Heart left ventricle (tissue), 16 donors: Measurements from ENCODE around the gene BCAS1. TPM values are rescaled to one million over a fixed set of nuclear protein-coding genes. Genes with fewer than 3 reads are reported as not detected.

ENCODE experiments used
- ATAC-seq, 4 donors: fragments of 200-7000 bp; cut with Tn5 transposase; one replicate each; pipeline ENCODE4 v1.9.1; 2020 to 2022; ENCODE audit warnings: moderate library complexity in 4 of 4, mild to moderate bottlenecking in 3 of 4, moderate number of reproducible peaks in 1 of 4
- DNase-seq, 5 donors: peaks; one replicate each; pipeline ENCODE4 v3.0.0-alpha.2; 2020
- H3K27ac ChIP-seq, 12 donors: fragments of 200-600 bp; sonication (generic) in 4 of 12; one replicate each; pipeline versions ENCODE4 v1.5.0 to v1.8.0; 2016 to 2022; ENCODE audit warnings: mild to moderate bottlenecking in 2 of 12
- H3K27me3 ChIP-seq, 9 donors: fragments of 200-600 bp; sonication (generic) in 2 of 9; one replicate each; pipeline versions ENCODE4 v1.5.1 to v1.8.0; 2016 to 2022; ENCODE audit warnings: mild to moderate bottlenecking in 3 of 9
- H3K36me3 ChIP-seq, 9 donors: fragments of 200-600 bp; sonication (generic) in 2 of 9; one replicate each; pipeline versions ENCODE4 v1.5.0 to v1.8.0; 2018 to 2022; ENCODE audit warnings: mild to moderate bottlenecking in 2 of 9
- H3K4me1 ChIP-seq, 12 donors: fragments of 200-600 bp; sonication (generic) in 4 of 12; one replicate each; pipeline versions ENCODE4 v1.5.0 to v1.8.0; 2016 to 2022; ENCODE audit warnings: mild to moderate bottlenecking in 3 of 12
- H3K4me3 ChIP-seq, 12 donors: fragments of 200-600 bp; sonication (generic) in 4 of 12; one replicate each; pipeline versions ENCODE4 v1.5.0 to v1.8.0; 2017 to 2022; ENCODE audit warnings: mild to moderate bottlenecking in 9 of 12, moderate library complexity in 4 of 12
- H3K9me3 ChIP-seq, 12 donors: fragments of 200-600 bp; sonication (generic) in 4 of 12; one replicate each; pipeline versions ENCODE4 v1.5.0 to v1.8.0; 2016 to 2022; ENCODE audit warnings: mild to moderate bottlenecking in 1 of 12
- POLR2A ChIP-seq, 2 donors: fragments of 450-650 bp; IDR thresholded peaks; one replicate each; pipeline ENCODE4 v1.6.1; 2017; ENCODE audit warnings: antibody characterized with exemption in 2 of 2, mild to moderate bottlenecking in 2 of 2, moderate library complexity in 2 of 2
- WGBS, 4 donors: extraction: QIAGEN DNeasy Blood & Tissue Kit in 2 of 4; methylation state at CpG; one replicate each; pipeline versions ENCODE4 v1.1.5 to v1.1.7; 2013 to 2018; 5-methylcytosine and 5-hydroxymethylcytosine counted together
- intact Hi-C, 10 donors: fragments of 100-400 bp; cut with DNase I; formaldehyde crosslinking; loops; one replicate each; pipeline versions ENCODE4 v1.11.1 to v1.14.2; 2022
- polyA plus RNA-seq, 2 donors: library from polyadenylated mRNA; stranded (reverse); fragments of 200-250 nt; gene quantifications; one replicate each; pipeline ENCODE4 v1.2.3, GENCODE V29; 2013
- total RNA-seq, 9 donors: library from RNA; depleted of rRNA in 2 of 9; stranded (reverse); fragments of >200 nt in 2 of 9; fragmentation: NEBNext Ultra II Directional in 3 of 9; extraction: Animal tissue kit (Norgen Biotek cat#: 25700) in 3 of 9; gene quantifications; one replicate each; pipeline versions ENCODE4 v1.1.0 to v1.2.4, GENCODE V29; 2016 to 2023
- TF ChIP-seq, protein P1 (sequence below), 12 donors: fragments of 200-600 bp; sonication (generic) in 4 of 12; IDR thresholded peaks; one replicate each; pipeline versions ENCODE4 v1.5.0 to v1.8.0; 2018 to 2022; ENCODE audit warnings: antibody characterized with exemption in 12 of 12, mild to moderate bottlenecking in 5 of 12
- donor health status: ischemic (EF 13 %, LVEDD 7.1; RV severe dilation, severe dysfunction).
- donor health status: healthy with polysubstance abuse.
- donor health status: DM: no; HTN: yes; CAD: no.
- donor health status: DM: no; HTN: no; CAD: no.
- donor health status: ischemic (EF 25% LVEDD 6.9; RV normal size, moderate dysfunction).
- donor health status: ischemic (EF 25% LVEDD 5.7; RV mildly dilated, moderate dysfunction).
- donor health status: healthy.
- donor health status: DM: yes; HTN: yes; CAD: no.
- donor health status: ischemic (EF 35%, LVEDD 5.7; RV mildly dilated, moderate dysfunction).
- donor health status: nonischemic (EF 11% LVEDD 7.7; RV severe dilation, severe dysfunction).
- donor health status: DM: yes; HTN: yes; CAD: no.
- donor health status: PGD.
- donor health status: ischemic (EF 29% LVEDD 5.4; RV normal size, mild dysfunction).
- donor health status: nonischemic (EF 23%, LVEDD 6.1; RV moderate dilation, normal function).

BCAS1 gene
- total and polyA plus RNA-seq, 11 donors: not detected

DNA sequence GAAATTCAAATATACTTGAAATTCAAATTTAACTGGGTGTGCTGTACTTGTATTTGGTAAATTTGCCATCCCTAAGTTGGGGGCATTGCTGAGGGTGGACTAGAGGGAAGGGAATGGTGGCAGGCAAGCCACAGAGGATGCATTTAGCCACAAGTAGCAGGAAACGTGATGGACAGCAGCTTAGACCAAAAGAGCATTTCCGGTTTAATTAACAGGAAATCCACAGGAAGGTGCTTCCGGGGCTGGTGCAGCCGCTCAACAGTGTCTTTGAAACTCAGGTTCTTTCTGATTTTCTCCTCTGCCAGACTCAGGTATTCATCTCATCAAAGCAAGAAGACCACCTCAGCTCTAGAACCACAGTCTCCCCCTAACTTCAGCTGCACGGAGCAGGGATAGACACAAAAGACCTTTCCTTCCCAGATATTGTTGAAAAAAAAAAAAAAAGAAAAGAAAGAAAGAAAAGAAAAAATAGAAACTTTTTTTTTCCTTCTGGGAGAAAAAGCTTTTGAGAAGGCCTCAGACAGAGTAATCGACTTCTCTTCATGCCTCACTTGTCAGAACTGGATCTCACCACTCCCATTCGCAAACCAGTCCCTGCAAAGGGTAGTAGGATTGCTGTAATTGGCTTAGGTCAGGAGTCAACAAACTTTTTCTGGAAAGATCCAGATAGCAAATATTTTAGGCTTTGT is 8.0 kb upstream of the BCAS1 start:
- Histone ChIP-seq H3K27ac (no peak overlapping the region), H3K4me3 (no peak overlapping the region), H3K9me3 (no peaks in the 10 kb centered on the region), H3K27me3 (peaks cover 0 to 6% (median 0%) of the 10 kb centered on the region in 9 donors), H3K36me3 (no peaks in the 10 kb centered on the region), H3K4me1 (peaks cover 0 to 6% (median 0%) of the 10 kb centered on the region in 12 donors)
- DNase-seq: no peak
- intact Hi-C loops: no loop called here
- ATAC-seq: no peak
- no peak for TF ChIP-seq POLR2A (IDR thresholded peaks at IDR 0.05)
- TF ChIP-seq, protein P1, sequence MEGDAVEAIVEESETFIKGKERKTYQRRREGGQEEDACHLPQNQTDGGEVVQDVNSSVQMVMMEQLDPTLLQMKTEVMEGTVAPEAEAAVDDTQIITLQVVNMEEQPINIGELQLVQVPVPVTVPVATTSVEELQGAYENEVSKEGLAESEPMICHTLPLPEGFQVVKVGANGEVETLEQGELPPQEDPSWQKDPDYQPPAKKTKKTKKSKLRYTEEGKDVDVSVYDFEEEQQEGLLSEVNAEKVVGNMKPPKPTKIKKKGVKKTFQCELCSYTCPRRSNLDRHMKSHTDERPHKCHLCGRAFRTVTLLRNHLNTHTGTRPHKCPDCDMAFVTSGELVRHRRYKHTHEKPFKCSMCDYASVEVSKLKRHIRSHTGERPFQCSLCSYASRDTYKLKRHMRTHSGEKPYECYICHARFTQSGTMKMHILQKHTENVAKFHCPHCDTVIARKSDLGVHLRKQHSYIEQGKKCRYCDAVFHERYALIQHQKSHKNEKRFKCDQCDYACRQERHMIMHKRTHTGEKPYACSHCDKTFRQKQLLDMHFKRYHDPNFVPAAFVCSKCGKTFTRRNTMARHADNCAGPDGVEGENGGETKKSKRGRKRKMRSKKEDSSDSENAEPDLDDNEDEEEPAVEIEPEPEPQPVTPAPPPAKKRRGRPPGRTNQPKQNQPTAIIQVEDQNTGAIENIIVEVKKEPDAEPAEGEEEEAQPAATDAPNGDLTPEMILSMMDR (IDR thresholded peaks at IDR 0.05): no peak
- WGBS, 4 donors: 61 to 64% (median 63%) methylated on average over 7 of the region's 7 CpGs

DNA sequence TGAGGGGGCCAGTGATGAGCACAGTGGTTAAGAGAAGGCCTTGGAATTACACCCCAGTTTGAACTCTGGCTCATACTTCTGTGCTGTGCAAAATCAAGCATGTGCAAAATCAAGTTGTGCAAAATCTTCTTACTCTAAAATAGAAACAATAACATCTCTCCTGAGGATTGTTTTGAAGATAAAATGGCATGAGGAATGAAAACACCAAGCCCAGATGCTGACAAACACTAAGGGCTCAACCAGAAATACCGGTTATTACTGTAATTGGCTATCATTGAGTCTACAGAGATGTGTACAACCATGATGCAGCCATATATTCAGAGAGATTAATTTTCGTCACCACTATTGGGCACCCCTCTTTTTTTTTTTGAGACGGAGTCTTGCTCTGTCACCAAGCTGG is 5.9 kb upstream of the BCAS1 start:
- WGBS, 4 donors: 83 to 85% (median 85%) methylated on average over 3 of the region's 3 CpGs
- H3K27me3 ChIP-seq: peaks cover 0 to 4% (median 0%) of the 10 kb centered on the region in 9 donors

DNA sequence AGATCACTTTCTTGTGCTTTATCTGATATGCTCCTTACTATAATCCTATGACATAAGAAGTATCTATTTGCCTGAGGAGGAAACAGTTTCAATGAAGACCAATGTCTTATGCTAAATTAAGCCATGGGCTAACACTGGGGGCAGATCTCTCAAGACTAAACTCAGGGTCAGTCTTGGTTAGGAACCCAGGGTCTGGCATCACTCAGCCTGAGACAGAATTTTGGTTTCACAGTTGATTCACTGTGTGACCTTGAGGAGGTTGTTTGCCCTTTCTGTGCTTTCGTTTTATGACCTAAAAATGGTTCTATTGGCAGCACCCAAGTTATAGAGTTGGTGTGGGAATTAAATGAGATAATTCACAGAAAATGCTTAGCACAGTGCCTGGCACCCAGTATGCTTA is 4.9 kb upstream of the BCAS1 start:
- TF ChIP-seq, protein P1 (IDR thresholded peaks at IDR 0.05): no peak
- TF ChIP-seq POLR2A (IDR thresholded peaks at IDR 0.05): no peak
- H3K27me3 ChIP-seq: peaks cover 0 to 4% (median 0%) of the 10 kb centered on the region in 9 donors
- WGBS, 4 donors: 55 to 74% (median 70%) methylated on average over 1 of the region's 1 CpG
- ATAC-seq (no peak), DNase-seq (no peak)
- intact Hi-C loops: no loop called here
- no peak overlapping the region for H3K27ac ChIP-seq
- no peaks in the 10 kb centered on the region for H3K9me3 ChIP-seq
- H3K4me1 ChIP-seq: peaks cover 0 to 6% (median 0%) of the 10 kb centered on the region in 12 donors
- no peaks in the 10 kb centered on the region for H3K36me3 ChIP-seq
- H3K4me3 ChIP-seq: no peak overlapping the region

More for the DNA sequence above, 5.9 kb upstream of the BCAS1 start:
- Histone ChIP-seq H3K4me1 (peaks cover 0 to 6% (median 0%) of the 10 kb centered on the region in 12 donors), H3K27ac (no peak overlapping the region), H3K9me3 (no peaks in the 10 kb centered on the region), H3K4me3 (no peak overlapping the region), H3K36me3 (no peaks in the 10 kb centered on the region)
- ATAC-seq (no peak), DNase-seq (no peak)
- TF ChIP-seq, protein P1 (IDR thresholded peaks at IDR 0.05): no peak
- no peak for TF ChIP-seq POLR2A (IDR thresholded peaks at IDR 0.05)
- intact Hi-C loops: no loop called here

DNA sequence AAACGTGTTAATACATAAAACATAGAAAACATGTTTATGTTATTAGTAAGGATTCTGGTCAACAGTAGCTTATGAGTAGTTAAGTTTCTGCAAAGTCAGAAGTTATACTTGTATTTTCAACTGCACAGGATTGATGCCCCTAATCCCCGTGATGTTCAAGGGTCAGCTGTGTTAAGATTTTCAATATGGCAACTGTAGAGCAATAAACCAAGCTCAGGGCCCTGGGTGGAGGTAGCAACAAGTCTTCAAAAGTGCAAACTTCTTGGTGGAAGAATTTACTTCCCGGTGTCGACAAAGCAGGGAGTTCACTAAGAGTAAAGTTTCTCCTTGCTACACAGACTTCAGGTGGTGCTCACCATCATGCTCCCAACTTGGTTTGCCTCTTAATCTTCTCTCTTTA is 4.1 kb upstream of the BCAS1 start:
- Histone ChIP-seq H3K4me1 (peaks cover 0 to 6% (median 0%) of the 10 kb centered on the region in 12 donors), H3K27me3 (peaks cover 0 to 6% (median 0%) of the 10 kb centered on the region in 9 donors), H3K9me3 (no peaks in the 10 kb centered on the region), H3K27ac (no peak overlapping the region), H3K4me3 (no peak overlapping the region), H3K36me3 (no peaks in the 10 kb centered on the region)
- intact Hi-C loops: no loop called here
- ATAC-seq: no peak
- WGBS, 4 donors: 77 to 88% (median 85%) methylated on average over 4 of the region's 4 CpGs
- DNase-seq: no peak
- TF ChIP-seq POLR2A (IDR thresholded peaks at IDR 0.05): no peak
- TF ChIP-seq, protein P1 (IDR thresholded peaks at IDR 0.05): no peak
